ENCODE measurements around the gene CBS.
"Not testable (repeated sequence)": the region's sequence is repeated elsewhere in the genome, so short reads cannot be mapped to it uniquely, and the experiment has no call there.

Gene CBS

DNA sequence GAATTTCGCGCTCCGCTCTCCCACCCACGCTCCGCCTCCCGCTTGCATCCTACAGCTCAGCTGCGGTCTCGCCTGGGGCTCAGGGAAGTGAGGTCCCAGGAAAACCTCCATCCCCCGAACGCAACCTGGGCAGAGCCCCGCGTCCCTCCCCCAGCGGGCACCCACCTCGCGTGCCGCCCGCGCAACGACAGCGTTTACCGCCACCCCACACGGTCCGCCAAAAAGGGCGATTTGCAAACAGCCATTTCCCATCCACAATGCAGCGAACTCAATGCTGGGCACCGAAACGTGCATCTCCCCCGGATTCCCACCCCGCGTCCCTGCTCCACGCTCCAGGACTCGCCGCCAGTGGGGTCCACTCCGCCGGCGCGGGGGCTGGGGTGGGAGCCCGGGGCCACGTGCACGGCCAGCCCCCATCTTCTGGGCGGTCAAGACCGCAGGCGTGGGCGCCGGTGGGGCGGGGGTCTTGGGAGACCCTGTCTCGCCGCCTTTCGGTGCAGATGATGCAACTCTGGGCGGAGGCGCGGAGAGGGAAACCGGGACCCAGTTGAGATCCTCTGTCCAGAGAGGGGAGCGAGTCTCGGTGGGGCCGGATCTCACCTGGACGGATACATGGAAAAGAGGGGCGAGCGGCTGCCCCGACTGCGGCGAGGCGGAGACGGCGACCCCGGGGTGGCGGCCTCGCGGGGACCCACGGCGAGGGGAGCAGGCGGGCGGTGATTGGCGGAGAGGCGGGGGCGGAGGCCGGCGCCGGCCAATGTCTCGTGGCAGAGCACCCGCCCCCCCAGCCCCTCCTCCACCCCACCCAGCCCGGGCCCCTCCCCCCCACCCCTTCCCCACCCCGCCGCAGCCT, at the start of gene CBS:
Gene CBS, minus strand, starts transcription at position 666 of the 853 bp plus-strand sequence. CDS start 3,642 bp downstream, outside the sequence.
- H3K36me3 Mint-ChIP-seq (ENCODE audit: low read depth); H3K9me3 Mint-ChIP-seq; H3K4me1 Mint-ChIP-seq; DNase-seq; H3K27ac Mint-ChIP-seq; H3K27me3 Mint-ChIP-seq (ENCODE audit: low read depth, poor library complexity); H3K4me3 Mint-ChIP-seq: not testable (repeated sequence)

DNA sequence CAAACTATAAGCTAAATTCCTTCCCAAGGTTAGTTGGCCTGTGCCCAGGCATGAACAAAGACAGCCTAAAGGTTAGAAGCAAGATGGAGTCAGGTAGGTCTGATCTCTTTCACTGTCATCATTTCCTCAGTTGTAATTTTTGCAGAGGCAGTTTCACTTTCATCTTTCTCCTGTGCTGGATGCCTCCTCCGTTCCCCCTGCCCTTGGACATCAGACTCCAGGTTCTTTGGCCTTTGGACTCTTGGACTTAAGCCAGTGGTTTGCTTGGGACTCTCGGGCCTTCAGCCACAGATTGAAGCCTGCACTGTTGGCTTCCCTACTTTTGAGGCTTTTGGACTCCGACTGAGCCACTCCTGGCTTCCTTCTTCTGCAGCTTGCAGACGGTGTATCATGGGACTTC, 40.3 kb upstream of the CBS start:
- DNase-seq; H3K4me1 Mint-ChIP-seq; H3K9me3 Mint-ChIP-seq; H3K4me3 Mint-ChIP-seq; H3K27me3 Mint-ChIP-seq (ENCODE audit: low read depth, poor library complexity); H3K36me3 Mint-ChIP-seq (ENCODE audit: low read depth); H3K27ac Mint-ChIP-seq: not testable (repeated sequence)

GRCh38 chr21:43114483-43114882, 38.8 kb upstream of the CBS start:
- H3K4me3 Mint-ChIP-seq; DNase-seq; H3K36me3 Mint-ChIP-seq (ENCODE audit: low read depth); H3K9me3 Mint-ChIP-seq; H3K27ac Mint-ChIP-seq; H3K4me1 Mint-ChIP-seq; H3K27me3 Mint-ChIP-seq (ENCODE audit: low read depth, poor library complexity): not testable (repeated sequence)

- H3K27ac Mint-ChIP-seq; H3K27me3 Mint-ChIP-seq (ENCODE audit: low read depth, poor library complexity); H3K36me3 Mint-ChIP-seq (ENCODE audit: low read depth); H3K4me3 Mint-ChIP-seq; H3K9me3 Mint-ChIP-seq; H3K4me1 Mint-ChIP-seq; DNase-seq: not testable (repeated sequence)
Observed at GRCh38 chr21:43109006-43109405, 33.4 kb upstream of the CBS start.

- not testable (repeated sequence) for H3K27ac Mint-ChIP-seq; DNase-seq; H3K36me3 Mint-ChIP-seq (ENCODE audit: low read depth); H3K4me1 Mint-ChIP-seq; H3K27me3 Mint-ChIP-seq (ENCODE audit: low read depth, poor library complexity); H3K4me3 Mint-ChIP-seq; H3K9me3 Mint-ChIP-seq
Observed at GRCh38 chr21:43108177-43108576, 32.5 kb upstream of the CBS start.

GRCh38 chr21:43107794-43108137, 32.1 kb upstream of the CBS start:
- not testable (repeated sequence) for H3K4me1 Mint-ChIP-seq; H3K27ac Mint-ChIP-seq; H3K9me3 Mint-ChIP-seq; H3K27me3 Mint-ChIP-seq (ENCODE audit: low read depth, poor library complexity); H3K4me3 Mint-ChIP-seq; H3K36me3 Mint-ChIP-seq (ENCODE audit: low read depth); DNase-seq

DNA sequence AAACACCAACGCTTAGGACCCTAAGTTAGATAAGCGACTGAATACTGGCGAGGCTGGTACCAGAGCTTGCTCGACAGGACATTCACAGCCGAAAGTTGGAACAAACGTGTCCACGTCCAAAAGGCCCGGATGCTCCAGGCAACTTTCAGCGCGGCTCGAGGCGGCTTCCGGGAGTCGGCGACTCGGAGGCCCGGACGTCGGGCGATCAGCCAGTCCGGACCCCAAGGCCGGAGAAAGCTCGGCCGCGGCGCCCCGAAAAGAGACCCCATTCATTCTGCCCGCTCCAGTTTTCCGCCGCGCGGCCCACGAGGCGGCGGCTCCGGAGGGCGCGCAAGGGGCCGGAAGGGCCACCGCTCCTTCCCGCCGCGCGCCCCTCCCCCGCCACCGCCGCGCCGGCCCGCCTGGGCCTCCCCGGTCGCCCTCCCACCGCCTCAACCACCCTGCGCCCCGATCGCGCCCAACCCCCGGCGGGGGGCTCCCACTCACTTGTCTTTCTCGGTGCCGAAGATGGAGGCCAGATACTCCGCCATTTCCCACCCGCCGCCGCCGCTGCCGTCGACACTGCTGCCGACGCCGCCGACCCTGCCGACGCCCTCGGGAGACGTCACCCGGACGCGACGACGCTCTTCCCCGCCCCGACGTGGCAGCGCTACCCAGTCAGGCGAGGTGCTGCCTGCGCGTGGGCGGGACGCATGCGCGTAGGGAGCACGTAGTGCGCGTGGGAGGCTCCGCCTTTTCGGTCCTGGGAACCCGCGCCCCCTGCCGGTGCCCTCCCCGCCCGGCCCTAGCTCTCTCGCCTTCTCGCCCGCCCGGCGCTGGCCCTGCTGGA, 31.5 kb upstream of the CBS start, which contains the start of gene U2AF1:
Gene U2AF1, minus strand, starts transcription at position 606 of the 829 bp plus-strand sequence. Its CDS starts 76 bp downstream, at position 530.
- not testable (repeated sequence) for H3K27ac Mint-ChIP-seq

DNA sequence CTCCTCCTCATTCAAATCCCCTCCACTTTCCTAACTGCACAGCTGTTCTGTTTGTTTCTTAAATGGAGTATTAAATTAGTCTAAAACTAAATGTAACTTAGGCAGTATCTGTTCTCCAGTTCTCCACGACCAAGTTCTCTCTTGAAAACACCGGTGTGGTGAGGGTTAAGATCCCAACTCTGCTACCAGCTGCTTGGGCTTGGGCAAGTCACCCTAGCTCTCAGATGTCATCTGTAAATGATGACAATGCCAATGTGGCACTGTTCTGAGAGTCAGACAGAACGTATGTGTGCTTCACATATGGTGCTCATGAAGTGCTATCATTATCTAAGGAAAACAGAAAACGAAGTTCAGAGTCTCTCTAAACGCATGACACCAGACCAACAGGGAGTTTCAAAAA, 29.0 kb upstream of the CBS start:
- not testable (repeated sequence) for H3K27me3 Mint-ChIP-seq (ENCODE audit: low read depth, poor library complexity); H3K36me3 Mint-ChIP-seq (ENCODE audit: low read depth); H3K27ac Mint-ChIP-seq; DNase-seq; H3K9me3 Mint-ChIP-seq; H3K4me1 Mint-ChIP-seq; H3K4me3 Mint-ChIP-seq

More for the DNA sequence above, 31.5 kb upstream of the CBS start, which contains the start of gene U2AF1:
- not testable (repeated sequence) for H3K27me3 Mint-ChIP-seq (ENCODE audit: low read depth, poor library complexity); H3K4me1 Mint-ChIP-seq; H3K4me3 Mint-ChIP-seq; H3K36me3 Mint-ChIP-seq (ENCODE audit: low read depth); H3K9me3 Mint-ChIP-seq
- DNase-seq = peak; percentile 55

- not testable (repeated sequence) for DNase-seq; H3K4me3 Mint-ChIP-seq; H3K36me3 Mint-ChIP-seq (ENCODE audit: low read depth); H3K9me3 Mint-ChIP-seq; H3K4me1 Mint-ChIP-seq; H3K27me3 Mint-ChIP-seq (ENCODE audit: low read depth, poor library complexity); H3K27ac Mint-ChIP-seq
Observed at GRCh38 chr21:43102281-43102680, 26.6 kb upstream of the CBS start.

DNA sequence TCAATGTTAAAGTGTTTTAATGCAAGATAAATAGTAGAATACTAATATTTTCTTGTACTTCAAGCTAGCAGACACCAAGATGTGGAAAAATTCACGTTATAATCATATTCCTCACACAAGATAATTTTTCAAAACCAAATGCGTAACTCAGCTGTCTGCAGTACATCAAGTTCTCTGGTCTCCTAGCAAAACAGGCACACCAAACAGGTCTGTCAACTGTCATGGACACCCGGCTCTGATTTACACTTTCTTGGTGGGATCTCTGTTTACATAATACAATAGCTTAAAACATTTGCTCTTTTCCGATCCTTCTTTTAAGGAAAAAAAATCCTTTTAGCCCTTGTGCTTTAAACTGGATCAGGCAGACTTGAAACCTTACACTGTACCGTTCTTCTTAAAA, 26.0 kb upstream of the CBS start:
- not testable (repeated sequence) for H3K27me3 Mint-ChIP-seq (ENCODE audit: low read depth, poor library complexity); H3K4me1 Mint-ChIP-seq; DNase-seq; H3K9me3 Mint-ChIP-seq; H3K36me3 Mint-ChIP-seq (ENCODE audit: low read depth); H3K4me3 Mint-ChIP-seq; H3K27ac Mint-ChIP-seq

GRCh38 chr21:43101000-43101399, 25.4 kb upstream of the CBS start:
- not testable (repeated sequence) for DNase-seq; H3K4me1 Mint-ChIP-seq; H3K36me3 Mint-ChIP-seq (ENCODE audit: low read depth); H3K4me3 Mint-ChIP-seq; H3K9me3 Mint-ChIP-seq; H3K27ac Mint-ChIP-seq; H3K27me3 Mint-ChIP-seq (ENCODE audit: low read depth, poor library complexity)

DNA sequence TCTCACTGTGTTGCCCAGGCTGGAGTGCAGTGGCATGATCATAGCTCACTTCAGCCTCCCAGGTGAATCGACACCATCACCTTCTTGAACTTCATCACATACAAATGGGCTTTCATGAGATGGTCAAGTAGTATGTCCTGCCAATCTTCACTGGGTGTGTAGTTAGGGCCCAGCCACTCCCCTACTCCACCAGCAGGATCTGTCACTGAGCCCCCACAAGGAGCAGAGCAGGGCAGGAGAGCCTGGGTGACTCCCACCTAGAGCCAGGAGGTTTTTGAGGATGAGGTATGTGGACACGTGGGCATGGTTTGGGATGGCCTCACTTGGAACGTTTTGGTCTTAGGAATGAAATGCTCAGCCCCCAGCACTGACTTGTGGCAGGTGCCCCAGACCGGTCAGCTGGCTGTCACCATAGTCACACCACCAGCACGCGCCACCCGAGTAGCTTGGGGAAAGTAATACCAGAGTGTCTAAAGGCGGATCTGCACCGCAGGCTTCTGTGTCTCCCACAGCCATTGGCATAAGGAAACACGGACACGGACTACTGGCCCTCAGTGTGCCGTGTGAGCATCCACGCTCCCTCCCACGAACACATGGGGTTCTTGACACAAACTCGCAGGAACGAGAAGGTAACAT, 16.5 kb upstream of the CBS start:
- not testable (repeated sequence) for H3K27ac Mint-ChIP-seq; H3K9me3 Mint-ChIP-seq; H3K27me3 Mint-ChIP-seq (ENCODE audit: low read depth, poor library complexity); DNase-seq; H3K4me3 Mint-ChIP-seq; H3K4me1 Mint-ChIP-seq; H3K36me3 Mint-ChIP-seq (ENCODE audit: low read depth)

GRCh38 chr21:43090947-43091346, 15.3 kb upstream of the CBS start:
- not testable (repeated sequence) for H3K9me3 Mint-ChIP-seq; H3K36me3 Mint-ChIP-seq (ENCODE audit: low read depth)

DNA sequence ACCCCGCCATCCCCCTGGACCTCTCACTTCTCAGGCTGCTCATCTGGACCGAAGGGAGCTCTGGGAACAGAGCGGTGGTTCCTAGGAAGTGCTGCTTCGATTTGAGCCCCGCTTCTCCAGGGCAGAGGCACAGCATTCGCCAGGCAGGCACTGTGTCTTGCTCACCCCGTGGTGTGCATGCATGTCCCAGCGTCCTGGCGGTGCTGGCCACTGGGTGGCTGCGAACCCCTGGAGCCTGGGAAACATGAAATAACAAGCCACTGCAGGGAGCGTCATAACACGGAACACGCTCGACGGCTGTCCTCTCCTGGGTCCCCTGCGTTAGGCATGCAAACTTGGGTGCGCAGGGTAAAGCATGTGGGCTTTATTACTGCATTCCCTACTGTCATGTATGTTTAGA, 13.8 kb upstream of the CBS start:
- H3K9me3 Mint-ChIP-seq; H3K4me3 Mint-ChIP-seq; H3K4me1 Mint-ChIP-seq; H3K27ac Mint-ChIP-seq; DNase-seq; H3K36me3 Mint-ChIP-seq (ENCODE audit: low read depth); H3K27me3 Mint-ChIP-seq (ENCODE audit: low read depth, poor library complexity): not testable (repeated sequence)

More at GRCh38 chr21:43090947-43091346, 15.3 kb upstream of the CBS start:
- not testable (repeated sequence) for H3K4me3 Mint-ChIP-seq; H3K27ac Mint-ChIP-seq; H3K4me1 Mint-ChIP-seq; DNase-seq; H3K27me3 Mint-ChIP-seq (ENCODE audit: low read depth, poor library complexity)
